ENCODE data around the gene DESI2. TPM values are rescaled to one million over a fixed set of nuclear protein-coding genes. Genes with fewer than 3 reads are reported as not detected.
A peak's percentile ranks its signal among the peaks of the same experiment; 100 is the strongest.

Gene DESI2
- total and polyA plus RNA-seq, 8 donors: 4.9 to 13.2 (median 7.0) TPM

DNA sequence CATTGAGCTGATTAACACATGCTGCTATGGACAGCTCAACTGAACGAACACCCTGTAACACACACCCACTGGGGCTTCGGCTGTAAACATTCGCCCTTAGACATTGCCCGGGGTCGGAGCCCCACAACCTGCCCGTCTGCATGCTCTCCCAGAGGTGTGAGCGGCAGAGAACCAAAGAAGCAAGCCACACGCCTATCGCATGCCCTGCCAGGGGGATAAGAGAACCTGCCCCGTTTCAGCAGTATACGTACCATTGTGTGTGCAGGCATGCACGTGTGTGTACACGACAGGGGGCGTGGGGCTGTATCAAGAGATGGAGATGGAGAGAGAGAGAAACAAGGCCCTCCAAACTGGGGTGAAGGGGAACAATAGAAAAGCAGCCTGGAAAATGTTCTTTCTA is 9.9 kb upstream of the DESI2 start:
- intact Hi-C loops (cut with DNase I): no loop called here
- ATAC-seq (no peak), FAIRE-seq (no peak), DNase-seq (no peak)
- WGBS, 2 donors: 82 to 90% methylated on average over 14 of the region's 14 CpGs
- Histone ChIP-seq H3K27ac (no peak overlapping the region), H3K4me1 (no peaks in the 10 kb centered on the region), H3K36me3 (no peaks in the 10 kb centered on the region), H3K27me3 (no peaks in the 10 kb centered on the region), H3K4me3 (no peak overlapping the region), H3K9me3 (no peaks in the 10 kb centered on the region)
- TF ChIP-seq, protein P1, sequence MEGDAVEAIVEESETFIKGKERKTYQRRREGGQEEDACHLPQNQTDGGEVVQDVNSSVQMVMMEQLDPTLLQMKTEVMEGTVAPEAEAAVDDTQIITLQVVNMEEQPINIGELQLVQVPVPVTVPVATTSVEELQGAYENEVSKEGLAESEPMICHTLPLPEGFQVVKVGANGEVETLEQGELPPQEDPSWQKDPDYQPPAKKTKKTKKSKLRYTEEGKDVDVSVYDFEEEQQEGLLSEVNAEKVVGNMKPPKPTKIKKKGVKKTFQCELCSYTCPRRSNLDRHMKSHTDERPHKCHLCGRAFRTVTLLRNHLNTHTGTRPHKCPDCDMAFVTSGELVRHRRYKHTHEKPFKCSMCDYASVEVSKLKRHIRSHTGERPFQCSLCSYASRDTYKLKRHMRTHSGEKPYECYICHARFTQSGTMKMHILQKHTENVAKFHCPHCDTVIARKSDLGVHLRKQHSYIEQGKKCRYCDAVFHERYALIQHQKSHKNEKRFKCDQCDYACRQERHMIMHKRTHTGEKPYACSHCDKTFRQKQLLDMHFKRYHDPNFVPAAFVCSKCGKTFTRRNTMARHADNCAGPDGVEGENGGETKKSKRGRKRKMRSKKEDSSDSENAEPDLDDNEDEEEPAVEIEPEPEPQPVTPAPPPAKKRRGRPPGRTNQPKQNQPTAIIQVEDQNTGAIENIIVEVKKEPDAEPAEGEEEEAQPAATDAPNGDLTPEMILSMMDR (IDR thresholded peaks at IDR 0.05): no peak

DNA sequence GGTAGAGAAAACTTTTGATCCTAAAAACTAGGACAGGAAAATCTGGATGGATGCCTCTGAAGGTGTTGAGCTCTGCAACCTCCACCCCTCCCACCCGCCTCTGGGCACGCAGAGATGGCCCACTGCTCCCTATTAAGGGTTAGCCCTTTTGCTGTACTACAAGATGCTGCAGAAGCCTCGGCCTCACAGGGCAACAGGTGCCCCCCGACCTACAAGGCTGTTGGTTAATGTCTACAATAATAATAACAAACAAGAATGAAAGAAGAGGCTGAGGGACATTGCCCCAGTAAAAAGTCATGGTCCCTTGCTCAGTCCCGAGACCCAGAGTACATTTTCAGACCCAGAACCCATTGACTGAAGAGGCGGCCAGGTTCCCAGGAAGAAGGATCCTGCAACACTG is 7.5 kb upstream of the DESI2 start:
- intact Hi-C loops (cut with DNase I): no loop called here
- no peaks in the 10 kb centered on the region for H3K9me3 ChIP-seq
- TF ChIP-seq, protein P1 (IDR thresholded peaks at IDR 0.05): no peak
- FAIRE-seq (no peak), ATAC-seq (no peak), DNase-seq (no peak)
- WGBS, 2 donors: 71 to 76% methylated on average over 6 of the region's 6 CpGs
- H3K27ac ChIP-seq: no peak overlapping the region
- H3K4me1 ChIP-seq: no peaks in the 10 kb centered on the region
- H3K36me3 ChIP-seq: no peaks in the 10 kb centered on the region
- no peaks in the 10 kb centered on the region for H3K27me3 ChIP-seq
- no peak overlapping the region for H3K4me3 ChIP-seq

DNA sequence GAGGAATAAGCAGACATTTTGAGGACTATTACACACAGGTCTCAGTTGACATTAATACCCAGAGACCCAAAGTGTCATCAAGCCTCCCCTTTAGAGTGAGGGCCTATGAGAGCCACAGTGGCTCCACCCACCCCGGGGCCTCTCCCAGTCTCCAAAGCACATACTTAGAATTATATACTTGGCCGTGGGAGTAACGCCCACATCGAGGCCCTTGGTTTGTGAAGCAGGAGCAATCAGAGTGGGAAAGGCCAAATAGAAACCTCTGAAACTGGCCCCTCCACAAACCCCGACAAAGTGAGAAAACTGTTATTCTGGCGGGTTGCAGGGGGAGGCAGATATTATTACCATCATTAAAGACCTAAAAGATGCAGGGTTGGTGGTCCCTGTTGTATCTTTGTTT is 7.0 kb upstream of the DESI2 start:
- WGBS, 2 donors: 72 to 74% methylated on average over 6 of the region's 6 CpGs
- no peak overlapping the region for H3K4me3 ChIP-seq
- FAIRE-seq: no peak
- no peaks in the 10 kb centered on the region for H3K36me3 ChIP-seq
- no peak for ATAC-seq
- no peaks in the 10 kb centered on the region for H3K4me1 ChIP-seq
- TF ChIP-seq, protein P1 (IDR thresholded peaks at IDR 0.05): no peak
- intact Hi-C loops (cut with DNase I): no loop called here
- H3K9me3 ChIP-seq: no peaks in the 10 kb centered on the region
- no peak for DNase-seq
- no peaks in the 10 kb centered on the region for H3K27me3 ChIP-seq
- no peak overlapping the region for H3K27ac ChIP-seq

DNA sequence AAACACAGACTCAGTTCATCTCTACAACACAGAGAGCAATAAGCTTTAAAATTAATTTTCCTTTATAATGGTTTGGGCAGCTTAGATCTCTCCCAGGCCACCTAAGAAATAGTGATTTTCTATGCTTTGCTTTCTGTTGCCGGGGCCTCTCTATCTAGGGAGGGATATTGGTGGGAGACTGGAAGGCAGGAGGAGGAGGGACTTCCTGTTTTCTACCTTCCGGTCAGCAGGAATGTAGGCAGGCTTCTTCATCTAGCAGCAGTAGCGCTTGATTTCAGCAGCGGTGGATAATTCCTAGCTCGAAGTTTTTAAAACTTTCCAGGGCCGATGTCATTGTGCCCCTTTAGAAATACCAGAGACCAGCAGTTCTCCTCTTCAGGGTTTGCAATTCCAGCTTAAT is 5.1 kb upstream of the DESI2 start:
- FAIRE-seq: no peak
- DNase-seq: no peak
- TF ChIP-seq, protein P1 (IDR thresholded peaks at IDR 0.05): no peak
- no peak overlapping the region for H3K27ac ChIP-seq
- no peak overlapping the region for H3K4me3 ChIP-seq
- no peaks in the 10 kb centered on the region for H3K9me3 ChIP-seq
- no peaks in the 10 kb centered on the region for H3K36me3 ChIP-seq
- no peak for ATAC-seq
- WGBS, 2 donors: 70 to 83% methylated on average over 6 of the region's 6 CpGs
- H3K27me3 ChIP-seq: no peaks in the 10 kb centered on the region
- intact Hi-C loops (cut with DNase I): no loop called here
- peaks cover 0 to 3% (median 0%) of the 10 kb centered on the region in 3 donors for H3K4me1 ChIP-seq

DNA sequence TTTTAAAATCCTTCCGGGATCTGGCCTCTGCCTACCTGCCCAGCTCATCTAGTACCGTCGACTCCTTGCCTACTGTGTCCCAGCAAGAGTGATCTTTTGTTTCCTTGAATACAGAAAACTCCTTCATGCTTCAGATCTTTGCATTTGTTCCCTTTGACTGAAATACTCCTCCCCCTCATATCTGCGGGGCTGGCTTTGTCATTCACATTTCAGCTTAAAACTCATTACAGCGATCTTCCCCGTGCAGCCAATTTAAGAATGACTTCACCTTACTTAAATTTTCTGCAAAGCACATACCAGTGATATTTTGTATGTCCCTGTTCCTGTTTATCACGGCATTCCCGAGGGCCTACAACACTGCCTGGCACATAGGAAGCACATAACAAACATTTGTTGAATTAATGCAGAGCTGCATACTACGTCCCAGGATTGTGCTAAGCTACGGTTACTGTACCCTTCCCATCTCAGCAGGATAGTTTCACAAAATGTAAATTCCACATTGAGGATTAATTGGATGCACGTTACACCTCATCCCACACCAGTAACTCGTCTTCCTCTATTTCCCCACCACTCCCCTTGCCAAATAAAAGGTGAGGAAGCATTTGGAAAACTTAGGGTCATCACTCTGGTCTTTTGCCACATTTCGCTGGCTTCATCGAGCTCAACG is 837 bp upstream of the DESI2 start:
- intact Hi-C loops (cut with DNase I): no loop called here

More for the DNA sequence above, 837 bp upstream of the DESI2 start:
- Histone ChIP-seq H3K36me3 (no peaks in the 10 kb centered on the region), H3K27me3 (no peaks in the 10 kb centered on the region), H3K9me3 (no peaks in the 10 kb centered on the region), H3K4me1 (peaks cover 0 to 22% (median 10%) of the 10 kb centered on the region in 3 donors), H3K4me3 (peak overlapping the region in 3 of 4 donors; percentile 24 to 95 (median 41)), H3K27ac (peak overlapping the region in 2 of 4 donors; percentile 50 to 95)
- ATAC-seq (no peak), FAIRE-seq (no peak), DNase-seq (no peak)
- TF ChIP-seq, protein P1 (IDR thresholded peaks at IDR 0.05): no peak
- 38 to 39% methylated on average over 15 of the region's 15 CpGs for WGBS, 2 donors

Data from pancreas (tissue), 10 donors.